Right cardiac atrium (tissue), 5 donors: ENCODE data around the gene PRR14. TPM values are rescaled to one million over a fixed set of nuclear protein-coding genes. Genes with fewer than 3 reads are reported as not detected.
A peak's percentile ranks its signal among the peaks of the same experiment; 100 is the strongest.

Experiments used
- ATAC-seq, 2 donors: fragments of 200-7000 bp; cut with Tn5 transposase; one replicate each; pipeline versions ENCODE4 v1.8.0 to v1.9.1; 2020; ENCODE audit warnings: moderate library complexity in 2 of 2, mild to moderate bottlenecking in 1 of 2
- DNase-seq, 3 donors: peaks; one replicate each; pipeline ENCODE4 v3.0.0-alpha.2; 2020
- H3K27ac ChIP-seq: one replicate; pipeline ENCODE4 v1.5.1; 2013; ENCODE audit warnings: mild to moderate bottlenecking, low read length, control low read depth, moderate library complexity
- H3K27me3 ChIP-seq: one replicate; pipeline ENCODE4 v1.6.1; 2013; ENCODE audit not compliant: control insufficient read depth, insufficient read depth
- H3K4me1 ChIP-seq: one replicate; pipeline ENCODE4 v1.6.1; 2013; ENCODE audit warnings: low read length; ENCODE audit not compliant: control insufficient read depth, insufficient read depth
- H3K4me3 ChIP-seq: one replicate; pipeline ENCODE4 v1.5.1; 2013; ENCODE audit warnings: low read length, control low read depth
- H3K9me3 ChIP-seq: one replicate; pipeline ENCODE4 v1.6.1; 2013; ENCODE audit warnings: low read length; ENCODE audit not compliant: control insufficient read depth
- WGBS: extraction: QIAGEN DNeasy Blood & Tissue Kit; methylation state at CpG from one replicate; pipeline ENCODE4 v1.1.7; 2013; 5-methylcytosine and 5-hydroxymethylcytosine counted together
- intact Hi-C, 4 donors: fragments of 100-400 bp; cut with DNase I; formaldehyde crosslinking; loops; one replicate each; pipeline versions ENCODE4 v1.11.0 to v1.14.0; 2022 to 2023
- polyA plus RNA-seq: library from polyadenylated mRNA; stranded (reverse); fragments of 200-250 nt; gene quantifications from one replicate; pipeline ENCODE4 v1.2.3, GENCODE V29; 2013
- total RNA-seq, 4 donors: library from RNA; stranded (reverse); fragmentation: NEBNext Ultra II Directional; extraction: Animal tissue kit (Norgen Biotek cat#: 25700); gene quantifications; one replicate each; pipeline ENCODE4 v1.2.1, GENCODE V29; 2021
- donor health status: healthy with polysubstance abuse.
- donor health status: DM: no; HTN: yes; CAD: no.
- donor health status: DM: no; HTN: no; CAD: no.
- donor health status: DM: no; HTN: yes; CAD: no; lungs with severe emphysema.
- donor health status: DM: yes; HTN: yes; CAD: no.

Gene PRR14
- total and polyA plus RNA-seq, 5 donors: 19.1 to 27.6 (median 23.4) TPM

DNA sequence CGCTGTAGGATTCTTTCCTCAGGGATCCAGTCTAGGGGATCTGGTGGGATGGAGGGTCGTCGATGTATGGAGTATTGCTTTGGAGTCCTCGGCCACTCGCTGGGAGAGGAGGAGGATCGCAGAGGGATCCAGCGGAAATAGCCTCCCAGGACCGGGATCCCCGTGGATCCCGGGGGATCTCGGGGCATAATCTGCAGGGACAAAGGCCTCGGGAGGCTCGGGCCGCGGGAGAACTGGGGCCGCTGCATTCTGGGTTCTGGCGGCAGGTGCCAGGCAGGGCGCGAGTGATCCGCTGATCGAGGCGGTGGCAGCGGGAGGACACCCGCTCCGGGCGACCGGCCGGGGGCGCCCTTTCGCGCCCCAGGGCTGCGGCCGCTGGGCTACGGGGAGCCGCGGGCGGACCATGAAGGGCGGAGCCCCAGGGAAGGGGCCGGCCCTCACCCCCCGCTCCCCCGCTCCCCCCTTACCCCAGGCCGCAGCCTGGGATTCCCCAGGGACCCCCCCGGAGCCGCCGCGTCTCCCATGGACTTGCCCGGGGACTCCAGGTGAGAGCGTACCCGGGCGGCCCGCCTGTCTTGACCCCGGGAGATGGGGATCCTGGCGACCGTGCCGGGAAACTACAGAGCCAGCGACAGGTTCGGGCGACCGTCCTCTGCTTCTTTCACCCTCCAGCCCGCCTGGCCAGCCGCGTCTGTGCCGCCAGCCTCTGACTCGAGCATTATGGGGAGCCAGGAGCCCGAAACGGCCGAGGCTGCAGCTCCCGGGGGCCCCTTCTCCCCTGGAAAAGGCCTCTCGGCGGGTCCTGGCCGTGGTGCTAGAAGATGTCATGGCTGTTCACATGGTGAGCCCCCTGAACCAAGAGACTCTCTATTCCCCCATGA, 604 bp downstream of the PRR14 start:
- Histone ChIP-seq H3K27ac (peak overlapping the region; percentile 99), H3K4me3 (peak overlapping the region; percentile 94), H3K4me1 (no peaks in the 10 kb centered on the region), H3K27me3 (no peaks in the 10 kb centered on the region), H3K9me3 (no peaks in the 10 kb centered on the region)
- ATAC-seq (peak; percentile 77 to 81), DNase-seq (peak; percentile 75 to 90 (median 88))
- WGBS: under 1% methylated on average over 71 of the region's 71 CpGs
- intact Hi-C loops: no loop called here

DNA sequence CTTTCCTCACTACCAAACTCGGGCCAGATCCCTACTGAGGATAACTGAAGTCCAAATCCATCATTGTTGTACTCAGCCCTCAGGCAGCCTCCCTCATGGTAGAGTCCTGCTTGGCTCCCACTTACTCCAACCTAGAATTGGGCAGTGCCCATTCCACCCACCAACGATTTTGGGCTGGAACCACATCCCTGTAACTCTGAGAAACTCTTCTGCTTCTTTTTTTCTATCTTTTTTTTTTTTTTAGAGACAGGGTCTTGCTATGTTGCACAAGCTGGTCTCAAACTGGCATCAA, 1.2 kb downstream of the PRR14 start:
- no peaks in the 10 kb centered on the region for H3K4me1 ChIP-seq
- H3K9me3 ChIP-seq: no peaks in the 10 kb centered on the region
- ATAC-seq: no peak
- WGBS: 21% methylated on average over 2 of the region's 2 CpGs
- H3K27ac ChIP-seq: peak overlapping the region; percentile 82
- peak overlapping the region; percentile 94 for H3K4me3 ChIP-seq
- intact Hi-C loops: no loop called here
- H3K27me3 ChIP-seq: no peaks in the 10 kb centered on the region
- DNase-seq: no peak

DNA sequence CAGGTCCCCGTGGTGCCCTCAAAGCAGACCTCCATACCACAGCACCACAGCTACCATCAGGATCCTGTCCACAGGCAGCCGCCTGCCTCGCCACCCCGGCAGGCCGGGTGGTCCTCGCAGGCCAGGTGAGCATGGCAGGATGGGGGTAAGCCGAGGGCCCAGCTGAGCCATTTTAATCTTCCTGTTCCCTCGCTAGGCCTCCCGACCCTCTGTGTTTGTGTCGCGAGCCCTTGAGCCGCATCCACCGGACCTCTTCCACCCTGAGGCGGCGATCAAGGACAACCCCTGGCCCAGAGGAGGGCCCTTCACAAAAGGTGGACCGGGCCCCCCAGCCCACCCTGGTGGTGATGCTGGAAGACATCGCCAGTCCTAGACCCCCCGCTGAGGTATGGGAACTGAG, 2.0 kb downstream of the PRR14 start:
- no peak overlapping the region for H3K27ac ChIP-seq
- WGBS: 93% methylated on average over 18 of the region's 18 CpGs
- intact Hi-C loops: no loop called here
- ATAC-seq: no peak
- no peaks in the 10 kb centered on the region for H3K9me3 ChIP-seq
- H3K4me1 ChIP-seq: peaks cover 2% of the 10 kb centered on the region
- DNase-seq: peak in 1 of 3 donors; percentile 64
- no peak overlapping the region for H3K4me3 ChIP-seq
- no peaks in the 10 kb centered on the region for H3K27me3 ChIP-seq

DNA sequence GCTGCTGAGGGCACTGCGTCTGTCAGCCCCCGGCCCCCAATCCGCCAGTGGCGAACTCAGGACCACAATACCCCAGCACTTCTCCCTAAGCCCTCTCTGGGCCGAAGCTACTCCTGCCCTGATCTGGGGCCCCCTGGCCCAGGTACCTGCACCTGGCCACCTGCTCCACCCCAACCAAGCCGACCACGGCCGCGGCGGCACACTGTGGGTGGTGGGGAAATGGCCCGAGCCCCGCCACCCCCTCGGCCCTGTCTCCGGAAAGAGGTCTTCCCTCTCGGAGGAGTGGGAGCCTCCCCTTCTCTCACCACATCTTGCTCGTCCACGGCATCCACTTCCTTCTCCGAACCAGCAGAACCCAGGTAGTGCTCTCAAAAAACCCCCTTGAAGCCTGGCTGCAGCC, 4.1 kb downstream of the PRR14 start:
- DNase-seq (peak in 1 of 3 donors; percentile 65), ATAC-seq (no peak)
- Histone ChIP-seq H3K4me3 (no peak overlapping the region), H3K27me3 (no peaks in the 10 kb centered on the region), H3K9me3 (no peaks in the 10 kb centered on the region), H3K4me1 (peaks cover 2% of the 10 kb centered on the region), H3K27ac (no peak overlapping the region)
- 92% methylated on average over 18 of the region's 18 CpGs for WGBS
- intact Hi-C loops: no loop called here

DNA sequence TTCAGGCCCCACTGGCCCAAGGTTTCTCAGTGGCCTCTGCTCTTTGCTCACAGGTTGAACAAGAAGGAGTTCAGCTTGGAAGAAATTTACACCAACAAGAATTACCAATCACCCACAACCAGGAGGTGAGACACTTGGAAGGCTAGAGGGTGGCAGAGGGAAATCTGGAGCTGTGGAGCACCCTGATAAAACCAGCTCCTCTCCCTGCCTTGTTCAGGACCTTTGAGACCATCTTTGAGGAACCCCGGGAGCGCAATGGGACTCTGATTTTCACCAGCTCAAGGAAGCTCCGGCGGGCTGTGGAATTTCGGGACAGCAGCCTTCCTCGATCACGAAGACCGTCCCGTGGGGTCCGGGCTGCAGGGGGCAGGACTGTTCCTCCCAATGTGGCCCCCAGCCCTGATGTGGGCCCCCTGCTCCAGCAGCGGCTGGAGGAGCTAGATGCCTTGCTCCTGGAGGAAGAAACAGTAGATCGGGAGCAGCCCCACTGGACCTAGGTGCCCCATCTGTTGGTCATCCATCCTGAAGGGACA, 5.1 kb downstream of the PRR14 start:
- Histone ChIP-seq H3K27me3 (no peaks in the 10 kb centered on the region), H3K9me3 (no peaks in the 10 kb centered on the region), H3K4me3 (no peak overlapping the region), H3K27ac (no peak overlapping the region), H3K4me1 (peaks cover 3% of the 10 kb centered on the region)
- ATAC-seq (no peak), DNase-seq (peak in 1 of 3 donors; percentile 60)
- 94% methylated on average over 12 of the region's 12 CpGs for WGBS
- intact Hi-C loops: no loop called here

DNA sequence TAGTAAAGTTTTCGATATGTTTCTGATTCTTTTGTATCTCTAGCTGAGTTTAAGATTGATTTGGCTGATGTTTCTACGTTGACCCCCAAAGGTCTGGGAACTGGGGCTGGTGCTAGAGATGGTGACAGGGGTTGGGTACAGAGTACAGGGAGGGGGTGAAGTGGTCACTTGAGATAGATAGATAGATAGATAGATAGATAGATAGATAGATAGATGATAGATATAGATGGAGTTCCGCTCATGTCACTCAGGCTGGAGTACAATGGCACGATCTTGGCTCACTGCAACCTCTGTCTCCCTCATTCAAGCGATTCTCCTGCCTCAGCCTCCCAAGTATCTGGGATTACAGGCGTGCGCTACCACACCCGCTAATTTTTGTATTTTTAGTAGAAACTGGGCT, 5.6 kb downstream of the PRR14 start:
- WGBS: 96% methylated on average over 8 of the region's 8 CpGs
- DNase-seq: no peak
- intact Hi-C loops: no loop called here
- Histone ChIP-seq H3K4me1 (peaks cover 8% of the 10 kb centered on the region), H3K27ac (no peak overlapping the region), H3K27me3 (no peaks in the 10 kb centered on the region), H3K9me3 (no peaks in the 10 kb centered on the region), H3K4me3 (no peak overlapping the region)
- ATAC-seq: no peak

DNA sequence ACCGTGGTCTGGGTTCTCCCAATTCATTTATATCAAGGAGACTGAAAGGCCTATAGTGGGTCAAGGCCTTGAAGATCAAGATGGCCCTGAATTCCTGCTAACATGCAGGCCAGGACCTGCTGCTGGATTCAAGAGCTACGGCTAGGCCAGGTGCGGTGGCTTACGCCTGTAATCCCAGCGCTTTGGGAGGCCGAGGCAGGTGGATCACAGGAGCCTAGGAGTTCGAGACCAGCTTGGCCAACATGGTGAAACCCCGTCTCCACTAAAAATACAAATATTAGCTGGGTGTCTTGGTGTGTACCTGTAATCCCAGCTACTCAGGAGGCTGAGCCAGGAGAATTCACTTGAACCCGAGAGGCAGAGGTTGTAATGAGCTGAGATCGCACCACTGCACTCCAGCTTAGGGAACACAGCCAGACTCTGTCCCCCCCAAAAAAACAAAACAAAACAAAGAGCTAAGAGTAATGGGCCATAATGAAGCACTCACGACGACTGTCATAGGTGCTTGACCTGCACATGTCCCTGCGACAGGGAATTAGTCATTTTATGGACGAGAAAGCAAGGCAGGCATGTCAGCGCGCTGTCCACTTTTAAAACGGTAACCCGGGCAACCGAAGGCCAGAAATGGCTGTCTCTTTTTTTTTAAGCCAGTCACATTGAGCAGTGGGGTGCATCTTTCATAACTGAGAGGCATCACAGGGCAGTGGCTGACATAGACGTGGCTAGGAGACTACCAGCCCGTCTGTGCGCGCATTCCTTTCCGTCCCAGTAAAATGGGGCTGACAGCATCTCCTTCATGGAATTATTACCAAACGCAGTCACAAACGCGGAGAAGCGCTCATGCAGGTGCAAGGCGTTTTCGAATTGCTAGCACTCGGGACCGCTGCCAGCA, 6.5 kb downstream of the PRR14 start:
- DNase-seq (no peak), ATAC-seq (no peak)
- Histone ChIP-seq H3K27me3 (no peaks in the 10 kb centered on the region), H3K4me3 (peak overlapping the region; percentile 33), H3K27ac (peak overlapping the region; percentile 94), H3K9me3 (no peaks in the 10 kb centered on the region), H3K4me1 (peaks cover 10% of the 10 kb centered on the region)
- WGBS: 30% methylated on average over 32 of the region's 32 CpGs
- intact Hi-C loops: no loop called here

DNA sequence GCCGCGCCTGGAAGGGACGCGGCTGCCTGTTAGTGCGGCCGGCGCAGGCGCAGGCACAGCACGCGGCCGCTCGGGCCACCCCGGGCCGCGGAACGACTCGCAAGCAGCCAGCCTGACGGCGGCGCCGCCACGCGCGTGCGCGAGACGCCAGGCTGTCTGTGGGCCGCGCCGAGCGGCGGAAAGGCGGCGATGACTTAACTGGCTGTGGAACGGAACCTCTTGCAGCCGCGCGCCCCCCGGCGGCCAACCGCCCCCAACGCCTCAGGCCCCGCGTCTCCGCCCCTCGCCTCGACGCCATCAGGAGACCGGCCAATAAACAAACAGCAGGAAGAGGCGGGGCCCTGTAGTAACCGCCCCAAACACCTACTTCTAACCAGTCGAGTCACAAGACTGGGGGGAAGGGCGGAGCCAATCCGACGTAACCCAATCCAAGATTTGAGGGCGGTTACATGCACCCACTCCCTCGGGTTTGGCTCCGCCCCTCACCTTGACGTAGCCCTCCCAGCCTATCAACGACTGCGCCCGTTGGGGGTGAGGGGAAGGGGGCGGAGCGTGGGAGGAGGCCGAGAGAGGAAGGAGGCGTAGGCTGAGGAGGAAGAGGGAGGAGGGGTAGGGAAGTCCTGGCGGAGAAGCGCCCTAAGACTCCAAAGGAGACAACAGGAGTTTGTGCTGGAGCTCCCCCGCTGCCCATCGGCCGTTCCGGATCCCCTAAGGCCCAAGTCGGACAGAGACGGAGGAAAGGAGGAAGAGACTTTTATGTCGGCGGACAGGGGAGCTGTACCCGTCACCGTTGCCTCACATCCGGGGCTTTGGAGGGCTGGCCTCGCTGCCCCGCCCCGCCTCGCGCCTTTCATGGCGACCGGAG, 7.3 kb downstream of the PRR14 start, which contains the start of gene FBRS:
FBRS (plus strand) TSS at position 566 of the 865 bp plus-strand sequence. CDS start 1,088 bp downstream, outside the sequence.
- DNase-seq: peak; percentile 100
- WGBS: under 1% methylated on average over 86 of the region's 86 CpGs
- intact Hi-C loops: no loop called here
- H3K27ac ChIP-seq: peak within 1 kb of the TSS; percentile 99
- peak within 1 kb of the TSS; percentile 96 for H3K4me3 ChIP-seq
- no peaks in the 10 kb centered on the region for H3K27me3 ChIP-seq
- no peaks in the 10 kb centered on the region for H3K9me3 ChIP-seq
- H3K4me1 ChIP-seq: peaks cover 10% of the 10 kb centered on the region
- ATAC-seq: peak; percentile 92 to 94

DNA sequence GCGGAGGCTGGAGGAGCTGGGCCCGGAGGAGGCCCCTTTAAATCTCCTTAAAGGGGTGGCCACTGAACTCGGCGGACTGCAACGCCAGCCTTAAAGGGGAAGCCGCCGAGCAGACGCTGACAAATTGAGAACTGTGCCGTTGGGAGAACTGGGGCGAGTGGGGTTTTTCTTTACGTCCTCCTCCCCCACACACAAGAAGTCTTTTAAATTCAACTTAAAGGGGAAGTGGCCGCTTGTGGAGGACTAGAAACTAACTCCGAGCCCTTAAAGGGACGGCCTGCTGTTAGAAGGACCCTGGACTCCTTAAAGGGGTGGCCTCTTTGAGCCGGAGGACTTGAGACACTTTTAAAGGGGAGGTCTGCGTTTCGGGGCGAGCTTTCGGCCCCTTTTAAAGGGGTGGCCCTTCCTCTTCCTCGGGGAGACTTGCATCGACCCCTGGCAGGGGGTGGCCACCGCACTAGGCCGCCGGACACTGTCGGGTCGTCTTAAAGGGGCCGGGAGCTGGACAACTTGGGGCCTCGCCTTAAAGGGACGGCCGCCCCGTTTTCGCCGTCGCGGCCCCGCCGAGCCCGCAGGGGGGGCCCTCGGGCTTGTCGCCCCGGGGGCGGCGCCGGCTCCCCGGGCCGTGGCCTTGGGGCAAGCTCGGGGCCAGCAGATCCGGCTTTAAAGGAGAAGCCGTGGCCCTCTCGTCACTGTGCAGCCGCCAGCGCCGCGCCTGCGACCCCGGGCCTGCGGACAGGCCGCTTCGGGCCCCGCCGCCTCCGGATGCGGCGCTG, 8.2 kb downstream of the PRR14 start:
- Histone ChIP-seq H3K9me3 (no peaks in the 10 kb centered on the region), H3K27me3 (no peaks in the 10 kb centered on the region), H3K4me3 (peak overlapping the region; percentile 96), H3K27ac (peak overlapping the region; percentile 99), H3K4me1 (peaks cover 12% of the 10 kb centered on the region)
- DNase-seq (peak; percentile 85 to 94 (median 93)), ATAC-seq (peak; percentile 33 to 51)
- intact Hi-C loops: no loop called here
- under 1% methylated on average over 64 of the region's 64 CpGs for WGBS
